SK-N-SH treated with all-trans-retinoic acid at 6 μM for 48 hours (cell line): Measurements from ENCODE around the gene ZFYVE28.

Experiments used
- ATAC-seq: fragments of 200-7000 bp; cut with Tn5 transposase; 3 replicates; pipeline ENCODE4 v1.9.1; 2020; ENCODE audit warnings: mild to moderate bottlenecking, moderate library complexity
- ARNTL ChIP-seq: fragments of 450-650 bp; formaldehyde crosslinking; IDR thresholded peaks from 2 replicates; pipeline ENCODE4 v1.5.0; 2020; ENCODE audit warnings: low read depth, mild to moderate bottlenecking, moderate library complexity, borderline replicate concordance
- BACH2 ChIP-seq: fragments of 250-450 bp; sonication (Bioruptor Pico); IDR thresholded peaks from 2 replicates; pipeline ENCODE4 v1.9.0; 2021; ENCODE audit warnings: mild to moderate bottlenecking, borderline replicate concordance
- CSDC2 ChIP-seq: fragments of 250-450 bp; sonication (Bioruptor Pico); IDR thresholded peaks from 2 replicates; pipeline ENCODE4 v1.5.0; 2020; ENCODE audit warnings: mild to moderate bottlenecking, moderate library complexity
- ESRRG ChIP-seq: fragments of 250-450 bp; sonication (Bioruptor Pico); IDR thresholded peaks from 2 replicates; pipeline ENCODE4 v1.6.1; 2021; ENCODE audit warnings: mild to moderate bottlenecking
- GLIS3 ChIP-seq: fragments of 250-450 bp; sonication (Bioruptor Pico); IDR thresholded peaks from 2 replicates; pipeline ENCODE4 v1.5.0; 2020; ENCODE audit warnings: mild to moderate bottlenecking, moderate library complexity
- ISL1 ChIP-seq: fragments of 250-450 bp; sonication (Bioruptor Pico); IDR thresholded peaks from 2 replicates; pipeline ENCODE4 v2.1.2; 2022; ENCODE audit warnings: mild to moderate bottlenecking, moderate library complexity
- OSR1 ChIP-seq: fragments of 250-450 bp; sonication (Bioruptor Pico); IDR thresholded peaks from 2 replicates; pipeline ENCODE4 v1.8.0; 2022; ENCODE audit warnings: moderate library complexity, mild to moderate bottlenecking, inconsistent platforms
- RARB ChIP-seq: fragments of 250-450 bp; sonication (Bioruptor Pico); IDR thresholded peaks from 2 replicates; pipeline ENCODE4 v1.8.0; 2021; ENCODE audit warnings: mild to moderate bottlenecking, moderate library complexity
- SNAI2 ChIP-seq: fragments of 250-450 bp; sonication (Bioruptor Pico); IDR thresholded peaks from 2 replicates; pipeline ENCODE4 v1.5.0; 2020; ENCODE audit warnings: mild to moderate bottlenecking, moderate library complexity
- TOX ChIP-seq: fragments of 250-450 bp; sonication (Bioruptor Pico); IDR thresholded peaks from 2 replicates; pipeline ENCODE4 v1.8.0; 2021; ENCODE audit warnings: mild to moderate bottlenecking, moderate library complexity, borderline replicate concordance
- ZC3H10 ChIP-seq: fragments of 250-450 bp; sonication (Bioruptor Pico); IDR thresholded peaks from 2 replicates; pipeline ENCODE4 v1.5.1; 2021; ENCODE audit warnings: mild to moderate bottlenecking, moderate library complexity
- ZFP3 ChIP-seq: fragments of 250-450 bp; sonication (Bioruptor Pico); IDR thresholded peaks from 2 replicates; pipeline ENCODE4 v1.5.0; 2020; ENCODE audit warnings: mild to moderate bottlenecking, moderate library complexity
- ZFP30 ChIP-seq: fragments of 450-650 bp; formaldehyde crosslinking; IDR thresholded peaks from 2 replicates; pipeline ENCODE4 v1.5.0; 2022; ENCODE audit warnings: mild to moderate bottlenecking, moderate library complexity
- ZNF565 ChIP-seq: fragments of 450-650 bp; formaldehyde crosslinking; conservative IDR thresholded peaks from 2 replicates; pipeline ENCODE4 v1.5.0; 2020; ENCODE audit warnings: low read depth, mild to moderate bottlenecking, moderate library complexity
- ZNF70 ChIP-seq: fragments of 450-650 bp; formaldehyde crosslinking; IDR thresholded peaks from 2 replicates; pipeline ENCODE4 v1.5.0; 2020; ENCODE audit warnings: mild to moderate bottlenecking, moderate library complexity
- ZNF8 ChIP-seq: fragments of 450-650 bp; formaldehyde crosslinking; IDR thresholded peaks from 2 replicates; pipeline ENCODE4 v1.5.0; 2020; ENCODE audit warnings: mild to moderate bottlenecking, moderate library complexity
- TF ChIP-seq, protein P1 (sequence below): fragments of 250-450 bp; sonication (Bioruptor Pico); IDR thresholded peaks from 2 replicates; pipeline ENCODE4 v1.5.0; 2020; ENCODE audit warnings: mild to moderate bottlenecking, moderate library complexity
- TF ChIP-seq, protein P2 (sequence below): fragments of 250-450 bp; sonication (Bioruptor Pico); IDR thresholded peaks from 2 replicates; pipeline ENCODE4 v1.8.0; 2020; ENCODE audit warnings: mild to moderate bottlenecking, moderate library complexity, borderline replicate concordance
- TF ChIP-seq, protein P3 (sequence below): fragments of 250-450 bp; sonication (Bioruptor Pico); IDR thresholded peaks from 2 replicates; pipeline ENCODE4 v1.5.1; 2021; ENCODE audit warnings: mild to moderate bottlenecking, moderate library complexity
- TF ChIP-seq, protein P4 (sequence below): fragments of 250-450 bp; sonication (Bioruptor Pico); IDR thresholded peaks from 2 replicates; pipeline ENCODE4 v1.5.1; 2020; ENCODE audit warnings: low read depth, mild to moderate bottlenecking, moderate library complexity
- TF ChIP-seq, protein P5 (sequence below): fragments of 250-450 bp; sonication (Bioruptor Pico); IDR thresholded peaks from 2 replicates; pipeline ENCODE4 v1.8.0; 2021; ENCODE audit warnings: low read depth, mild to moderate bottlenecking, moderate library complexity, borderline replicate concordance

ZFYVE28 gene

DNA sequence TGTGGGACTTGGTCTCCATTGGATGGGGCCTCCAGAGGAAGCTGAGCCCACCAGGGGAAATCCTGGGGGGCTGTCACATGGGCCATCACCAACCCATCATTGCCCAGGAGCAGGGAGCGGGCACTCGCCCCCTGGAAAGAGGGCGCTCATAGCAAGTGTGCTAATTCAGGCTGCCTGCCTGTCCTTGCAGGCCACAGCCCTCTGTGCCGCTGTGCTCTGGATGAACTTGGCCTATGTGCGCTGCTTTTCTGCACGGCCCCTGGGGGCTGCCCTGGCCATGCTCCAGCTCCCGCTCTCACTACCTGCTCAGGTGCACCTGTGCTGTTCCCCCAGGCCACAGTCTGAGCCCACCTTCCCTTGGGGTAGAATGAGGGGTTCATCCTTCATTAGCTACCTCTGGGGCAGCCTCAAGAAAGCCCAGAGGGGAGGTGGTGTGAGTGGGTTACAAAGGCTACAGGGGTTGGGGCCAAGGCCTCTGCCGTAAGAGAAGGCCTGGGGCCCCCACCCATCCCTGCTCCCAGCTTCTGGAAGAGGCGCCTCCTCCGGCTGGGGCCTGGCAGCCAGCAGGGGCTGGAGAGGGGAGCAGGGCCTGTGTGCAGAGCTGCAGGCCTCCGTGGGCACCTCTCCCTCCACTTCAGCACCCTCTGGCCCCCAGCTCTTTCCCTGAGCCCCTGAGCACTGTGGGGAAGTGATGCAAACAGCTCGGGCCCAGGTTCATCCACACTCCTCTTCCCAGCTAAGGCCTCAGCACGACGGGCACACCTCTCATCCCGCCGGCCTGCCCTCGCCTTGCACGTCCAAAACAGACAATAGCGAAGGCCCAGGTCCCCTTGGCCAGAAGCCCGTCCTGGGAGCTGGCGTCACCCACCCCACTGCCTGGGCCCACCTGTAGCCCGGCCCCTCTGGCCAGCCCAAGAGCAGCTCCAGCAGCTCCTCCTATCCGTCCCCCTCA is 9.2 kb upstream of the ZFYVE28 start:
- TF ChIP-seq ZNF565 (CRISPR knock-in tag) (no peak), ZC3H10 (CRISPR knock-in tag) (no peak), SNAI2 (CRISPR knock-in tag) (no peak), ZNF8 (CRISPR knock-in tag) (no peak), GLIS3 (CRISPR knock-in tag) (no peak), ISL1 (CRISPR knock-in tag) (no peak), TOX (no peak), CSDC2 (CRISPR knock-in tag) (no peak), ARNTL (CRISPR knock-in tag) (no peak), RARB (CRISPR knock-in tag) (no peak), OSR1 (CRISPR knock-in tag) (no peak), ZFP30 (CRISPR knock-in tag) (no peak), ZFP3 (CRISPR knock-in tag) (no peak)
- TF ChIP-seq, protein P1, sequence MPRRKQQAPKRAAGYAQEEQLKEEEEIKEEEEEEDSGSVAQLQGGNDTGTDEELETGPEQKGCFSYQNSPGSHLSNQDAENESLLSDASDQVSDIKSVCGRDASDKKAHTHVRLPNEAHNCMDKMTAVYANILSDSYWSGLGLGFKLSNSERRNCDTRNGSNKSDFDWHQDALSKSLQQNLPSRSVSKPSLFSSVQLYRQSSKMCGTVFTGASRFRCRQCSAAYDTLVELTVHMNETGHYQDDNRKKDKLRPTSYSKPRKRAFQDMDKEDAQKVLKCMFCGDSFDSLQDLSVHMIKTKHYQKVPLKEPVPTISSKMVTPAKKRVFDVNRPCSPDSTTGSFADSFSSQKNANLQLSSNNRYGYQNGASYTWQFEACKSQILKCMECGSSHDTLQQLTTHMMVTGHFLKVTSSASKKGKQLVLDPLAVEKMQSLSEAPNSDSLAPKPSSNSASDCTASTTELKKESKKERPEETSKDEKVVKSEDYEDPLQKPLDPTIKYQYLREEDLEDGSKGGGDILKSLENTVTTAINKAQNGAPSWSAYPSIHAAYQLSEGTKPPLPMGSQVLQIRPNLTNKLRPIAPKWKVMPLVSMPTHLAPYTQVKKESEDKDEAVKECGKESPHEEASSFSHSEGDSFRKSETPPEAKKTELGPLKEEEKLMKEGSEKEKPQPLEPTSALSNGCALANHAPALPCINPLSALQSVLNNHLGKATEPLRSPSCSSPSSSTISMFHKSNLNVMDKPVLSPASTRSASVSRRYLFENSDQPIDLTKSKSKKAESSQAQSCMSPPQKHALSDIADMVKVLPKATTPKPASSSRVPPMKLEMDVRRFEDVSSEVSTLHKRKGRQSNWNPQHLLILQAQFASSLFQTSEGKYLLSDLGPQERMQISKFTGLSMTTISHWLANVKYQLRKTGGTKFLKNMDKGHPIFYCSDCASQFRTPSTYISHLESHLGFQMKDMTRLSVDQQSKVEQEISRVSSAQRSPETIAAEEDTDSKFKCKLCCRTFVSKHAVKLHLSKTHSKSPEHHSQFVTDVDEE (CRISPR knock-in tag): no peak
- TF ChIP-seq, protein P2, sequence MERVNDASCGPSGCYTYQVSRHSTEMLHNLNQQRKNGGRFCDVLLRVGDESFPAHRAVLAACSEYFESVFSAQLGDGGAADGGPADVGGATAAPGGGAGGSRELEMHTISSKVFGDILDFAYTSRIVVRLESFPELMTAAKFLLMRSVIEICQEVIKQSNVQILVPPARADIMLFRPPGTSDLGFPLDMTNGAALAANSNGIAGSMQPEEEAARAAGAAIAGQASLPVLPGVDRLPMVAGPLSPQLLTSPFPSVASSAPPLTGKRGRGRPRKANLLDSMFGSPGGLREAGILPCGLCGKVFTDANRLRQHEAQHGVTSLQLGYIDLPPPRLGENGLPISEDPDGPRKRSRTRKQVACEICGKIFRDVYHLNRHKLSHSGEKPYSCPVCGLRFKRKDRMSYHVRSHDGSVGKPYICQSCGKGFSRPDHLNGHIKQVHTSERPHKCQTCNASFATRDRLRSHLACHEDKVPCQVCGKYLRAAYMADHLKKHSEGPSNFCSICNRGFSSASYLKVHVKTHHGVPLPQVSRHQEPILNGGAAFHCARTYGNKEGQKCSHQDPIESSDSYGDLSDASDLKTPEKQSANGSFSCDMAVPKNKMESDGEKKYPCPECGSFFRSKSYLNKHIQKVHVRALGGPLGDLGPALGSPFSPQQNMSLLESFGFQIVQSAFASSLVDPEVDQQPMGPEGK (CRISPR knock-in tag): no peak
- TF ChIP-seq, protein P3, sequence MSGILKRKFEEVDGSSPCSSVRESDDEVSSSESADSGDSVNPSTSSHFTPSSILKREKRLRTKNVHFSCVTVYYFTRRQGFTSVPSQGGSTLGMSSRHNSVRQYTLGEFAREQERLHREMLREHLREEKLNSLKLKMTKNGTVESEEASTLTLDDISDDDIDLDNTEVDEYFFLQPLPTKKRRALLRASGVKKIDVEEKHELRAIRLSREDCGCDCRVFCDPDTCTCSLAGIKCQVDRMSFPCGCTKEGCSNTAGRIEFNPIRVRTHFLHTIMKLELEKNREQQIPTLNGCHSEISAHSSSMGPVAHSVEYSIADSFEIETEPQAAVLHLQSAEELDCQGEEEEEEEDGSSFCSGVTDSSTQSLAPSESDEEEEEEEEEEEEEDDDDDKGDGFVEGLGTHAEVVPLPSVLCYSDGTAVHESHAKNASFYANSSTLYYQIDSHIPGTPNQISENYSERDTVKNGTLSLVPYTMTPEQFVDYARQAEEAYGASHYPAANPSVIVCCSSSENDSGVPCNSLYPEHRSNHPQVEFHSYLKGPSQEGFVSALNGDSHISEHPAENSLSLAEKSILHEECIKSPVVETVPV (CRISPR knock-in tag): no peak
- TF ChIP-seq, protein P4, sequence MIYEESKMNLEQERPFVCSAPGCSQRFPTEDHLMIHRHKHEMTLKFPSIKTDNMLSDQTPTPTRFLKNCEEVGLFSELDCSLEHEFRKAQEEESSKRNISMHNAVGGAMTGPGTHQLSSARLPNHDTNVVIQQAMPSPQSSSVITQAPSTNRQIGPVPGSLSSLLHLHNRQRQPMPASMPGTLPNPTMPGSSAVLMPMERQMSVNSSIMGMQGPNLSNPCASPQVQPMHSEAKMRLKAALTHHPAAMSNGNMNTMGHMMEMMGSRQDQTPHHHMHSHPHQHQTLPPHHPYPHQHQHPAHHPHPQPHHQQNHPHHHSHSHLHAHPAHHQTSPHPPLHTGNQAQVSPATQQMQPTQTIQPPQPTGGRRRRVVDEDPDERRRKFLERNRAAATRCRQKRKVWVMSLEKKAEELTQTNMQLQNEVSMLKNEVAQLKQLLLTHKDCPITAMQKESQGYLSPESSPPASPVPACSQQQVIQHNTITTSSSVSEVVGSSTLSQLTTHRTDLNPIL (CRISPR knock-in tag): no peak
- TF ChIP-seq, protein P5, sequence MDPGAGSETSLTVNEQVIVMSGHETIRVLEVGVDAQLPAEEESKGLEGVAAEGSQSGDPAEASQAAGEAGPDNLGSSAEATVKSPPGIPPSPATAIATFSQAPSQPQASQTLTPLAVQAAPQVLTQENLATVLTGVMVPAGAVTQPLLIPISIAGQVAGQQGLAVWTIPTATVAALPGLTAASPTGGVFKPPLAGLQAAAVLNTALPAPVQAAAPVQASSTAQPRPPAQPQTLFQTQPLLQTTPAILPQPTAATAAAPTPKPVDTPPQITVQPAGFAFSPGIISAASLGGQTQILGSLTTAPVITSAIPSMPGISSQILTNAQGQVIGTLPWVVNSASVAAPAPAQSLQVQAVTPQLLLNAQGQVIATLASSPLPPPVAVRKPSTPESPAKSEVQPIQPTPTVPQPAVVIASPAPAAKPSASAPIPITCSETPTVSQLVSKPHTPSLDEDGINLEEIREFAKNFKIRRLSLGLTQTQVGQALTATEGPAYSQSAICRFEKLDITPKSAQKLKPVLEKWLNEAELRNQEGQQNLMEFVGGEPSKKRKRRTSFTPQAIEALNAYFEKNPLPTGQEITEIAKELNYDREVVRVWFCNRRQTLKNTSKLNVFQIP (CRISPR knock-in tag): no peak
- ATAC-seq: no peak

DNA sequence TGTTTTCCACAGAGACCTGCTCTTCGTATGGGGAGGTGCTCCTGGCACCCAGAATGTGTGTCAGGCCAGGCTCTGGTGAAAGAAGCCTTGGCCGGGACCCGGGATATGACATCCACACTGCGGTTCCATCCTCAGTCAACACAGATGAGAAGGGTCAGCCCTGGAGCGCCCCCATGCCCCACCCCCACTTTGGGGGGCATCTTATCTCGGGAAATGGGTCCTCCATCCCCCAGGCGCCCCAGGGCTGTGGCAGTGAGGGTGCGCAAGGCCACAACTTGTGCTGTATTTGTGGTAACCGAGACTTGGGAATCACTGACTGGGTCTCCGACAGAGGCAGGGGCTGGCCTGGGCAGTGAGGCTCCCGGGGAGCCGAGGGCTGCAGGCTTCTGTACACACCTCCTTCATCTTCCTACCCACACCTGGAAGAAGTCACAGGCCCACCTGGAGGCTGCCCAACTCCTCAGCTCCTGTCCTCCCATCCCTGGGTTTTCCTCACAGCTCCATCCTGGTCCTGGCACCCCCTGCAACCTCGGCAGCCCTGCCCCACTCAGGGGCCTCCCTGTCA is 8.3 kb upstream of the ZFYVE28 start:
- ATAC-seq: no peak

More for the DNA sequence above, 8.3 kb upstream of the ZFYVE28 start:
- TF ChIP-seq, protein P2 (CRISPR knock-in tag): no peak
- TF ChIP-seq BACH2 (no peak), SNAI2 (CRISPR knock-in tag) (no peak), ZNF8 (CRISPR knock-in tag) (no peak), ZNF70 (CRISPR knock-in tag) (no peak), OSR1 (CRISPR knock-in tag) (no peak), ESRRG (CRISPR knock-in tag) (no peak), GLIS3 (CRISPR knock-in tag) (no peak)
- TF ChIP-seq, protein P3 (CRISPR knock-in tag): no peak
